ENCODE results near the gene RMC1.

DNA sequence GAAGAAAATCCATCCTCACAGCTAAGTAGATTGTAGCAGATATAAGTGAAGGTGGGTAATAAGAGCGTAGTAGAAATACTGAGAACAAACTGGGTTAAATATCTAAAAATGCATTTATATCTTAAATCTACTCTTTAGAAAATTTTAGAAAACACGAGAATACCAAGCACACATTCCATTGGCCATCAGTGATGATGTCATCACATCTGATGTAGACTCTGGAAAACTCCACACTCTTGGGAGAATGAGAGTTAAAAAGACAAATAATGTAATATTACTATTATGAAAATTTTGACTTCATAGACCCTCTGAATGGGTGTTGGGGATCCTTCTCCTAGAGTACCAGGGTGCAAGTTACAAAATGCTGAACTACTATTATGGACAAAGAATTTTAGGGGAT lies 46.5 kb upstream of the RMC1 start:
- TF ChIP-seq, protein P1, sequence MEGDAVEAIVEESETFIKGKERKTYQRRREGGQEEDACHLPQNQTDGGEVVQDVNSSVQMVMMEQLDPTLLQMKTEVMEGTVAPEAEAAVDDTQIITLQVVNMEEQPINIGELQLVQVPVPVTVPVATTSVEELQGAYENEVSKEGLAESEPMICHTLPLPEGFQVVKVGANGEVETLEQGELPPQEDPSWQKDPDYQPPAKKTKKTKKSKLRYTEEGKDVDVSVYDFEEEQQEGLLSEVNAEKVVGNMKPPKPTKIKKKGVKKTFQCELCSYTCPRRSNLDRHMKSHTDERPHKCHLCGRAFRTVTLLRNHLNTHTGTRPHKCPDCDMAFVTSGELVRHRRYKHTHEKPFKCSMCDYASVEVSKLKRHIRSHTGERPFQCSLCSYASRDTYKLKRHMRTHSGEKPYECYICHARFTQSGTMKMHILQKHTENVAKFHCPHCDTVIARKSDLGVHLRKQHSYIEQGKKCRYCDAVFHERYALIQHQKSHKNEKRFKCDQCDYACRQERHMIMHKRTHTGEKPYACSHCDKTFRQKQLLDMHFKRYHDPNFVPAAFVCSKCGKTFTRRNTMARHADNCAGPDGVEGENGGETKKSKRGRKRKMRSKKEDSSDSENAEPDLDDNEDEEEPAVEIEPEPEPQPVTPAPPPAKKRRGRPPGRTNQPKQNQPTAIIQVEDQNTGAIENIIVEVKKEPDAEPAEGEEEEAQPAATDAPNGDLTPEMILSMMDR (IDR thresholded peaks at IDR 0.05), result no peak
- TF ChIP-seq POLR2A (IDR thresholded peaks at IDR 0.05), result no peak
